K562 (cell line): ENCODE results near the gene APCDD1. TPM values are rescaled to one million over a fixed set of nuclear protein-coding genes. Genes with fewer than 3 reads are reported as not detected.

Source experiments
- ATAC-seq: fragments of 200-7000 bp; cut with Tn5 transposase; 3 replicates; pipeline ENCODE4 v1.9.1; 2020; ENCODE audit warnings: moderate library complexity
- BruUV-seq: library from RNA; stranded (reverse); fragments of 400-500 nt; replicated peaks from 2 replicates; lab custom pipeline; 2021; lab: Mats Ljungman, UMichigan
- CTCF ChIA-PET: fragments of 300-600 bp; formaldehyde crosslinking; extraction: SDS; loops from one replicate; lab custom pipeline; 2021; ENCODE audit warnings: low intra/inter-chr PET ratio; lab: Yijun Ruan, JAX
- POLR2A ChIA-PET: fragments of 300-600, 350-650 bp; sonication (Branson Sonifier 250); formaldehyde crosslinking; extraction: SDS; loops from one replicate; lab custom pipeline; 2021; ENCODE audit warnings: antibody characterized with exemption, inconsistent platforms; lab: Yijun Ruan, JAX
- DNase-seq, 4 experiments: peaks; one replicate each; pipeline versions ENCODE4 v3.0.0 to v3.0.0-alpha.2; 2011 to 2018; ENCODE audit warnings: low spot score in 3 of 4, mixed read lengths in 3 of 4; ENCODE audit errors: extremely low read depth in 1 of 4
- FAIRE-seq: peaks from 2 replicates; lab custom pipeline; 2011; peaks lifted over from hg19 to GRCh38; lab: Jason Lieb, UNC
- H2AFZ ChIP-seq: 2 replicates; pipeline ENCODE4 v1.6.0; 2011; ENCODE audit warnings: low read depth, low read length, control low read depth, inconsistent platforms
- H3K27ac ChIP-seq: fragments of 200-600 bp; 3 replicates; pipeline ENCODE4 v1.8.0; 2011; ENCODE audit warnings: low read depth, mild to moderate bottlenecking, control low read depth, inconsistent platforms, low read length, moderate library complexity, mixed read lengths; ENCODE audit errors: extremely low read depth
- H3K27me3 ChIP-seq, 2 experiments: fragments of 300-600 bp in 1 of 2; 2 replicates in 1 of 2; 3 replicates in 1 of 2; pipeline versions ENCODE4 v1.6.0 to v1.8.0; 2011; ENCODE audit warnings: inconsistent platforms in 2 of 2, low read length in 2 of 2, mild to moderate bottlenecking in 1 of 2, mixed read lengths in 1 of 2, moderate library complexity in 1 of 2; ENCODE audit not compliant: control insufficient read depth in 2 of 2, insufficient read depth in 2 of 2
- H3K36me3 ChIP-seq: fragments of 300-600 bp; 3 replicates; pipeline ENCODE4 v1.8.0; 2011; ENCODE audit warnings: mild to moderate bottlenecking, low read length, inconsistent platforms; ENCODE audit not compliant: control insufficient read depth, insufficient read depth
- H3K4me1 ChIP-seq, 2 experiments: fragments of 200-600 bp in 1 of 2; replicated peaks in 1 of 2; 2 replicates in 1 of 2; 3 replicates in 1 of 2; pipeline versions ENCODE4 v1.5.1 to v1.8.0; 2011; ENCODE audit warnings: inconsistent platforms in 2 of 2, low read length in 2 of 2, mild to moderate bottlenecking in 1 of 2, mixed read lengths in 1 of 2, moderate library complexity in 1 of 2; ENCODE audit not compliant: control insufficient read depth in 2 of 2, insufficient read depth in 2 of 2
- H3K4me2 ChIP-seq: 2 replicates; pipeline ENCODE4 v1.6.1; 2011; ENCODE audit warnings: low read length, control low read depth, inconsistent platforms, mixed read lengths; ENCODE audit not compliant: insufficient read depth
- H3K4me3 ChIP-seq: fragments of 200-600 bp; sonication (generic), shearing (Covaris generic); 2 replicates; pipeline ENCODE4 v1.5.1; 2016; ENCODE audit warnings: control low read depth, inconsistent platforms
- H3K79me2 ChIP-seq: fragments of 200-600 bp; 3 replicates; pipeline ENCODE4 v1.8.0; 2011; ENCODE audit warnings: low read length, inconsistent platforms; ENCODE audit not compliant: control insufficient read depth, insufficient read depth
- H3K9ac ChIP-seq, 2 experiments: 2 replicates each; pipeline versions ENCODE4 v1.6.0 to v1.6.1; 2011; ENCODE audit warnings: low read depth in 2 of 2, low read length in 2 of 2, control low read depth in 1 of 2, inconsistent platforms in 1 of 2, mild to moderate bottlenecking in 1 of 2, mixed read lengths in 1 of 2; ENCODE audit not compliant: insufficient read depth in 1 of 2
- H3K9me1 ChIP-seq: one replicate; pipeline ENCODE4 v1.6.0; 2011; ENCODE audit warnings: inconsistent platforms, mild to moderate bottlenecking, low read length, moderate library complexity; ENCODE audit not compliant: control insufficient read depth, insufficient read depth
- H3K9me3 ChIP-seq: replicated peaks from 2 replicates; pipeline ENCODE4 v1.5.1; 2011; ENCODE audit warnings: low read depth, low read length, inconsistent platforms; ENCODE audit not compliant: control insufficient read depth, insufficient read depth
- H4K20me1 ChIP-seq: replicated peaks from 2 replicates; pipeline ENCODE4 v1.6.1; 2011; ENCODE audit warnings: low read length, inconsistent platforms, mixed read lengths; ENCODE audit not compliant: control insufficient read depth, insufficient read depth
- BCOR ChIP-seq: fragments of 450-650 bp; IDR thresholded peaks from 2 replicates; pipeline ENCODE4 v1.6.1; 2016
- EHMT2 ChIP-seq: fragments of 450-650 bp; IDR thresholded peaks from 2 replicates; pipeline ENCODE4 v1.6.1; 2018; ENCODE audit warnings: antibody characterized with exemption
- HNRNPK ChIP-seq: fragments of 200-400 bp; formaldehyde crosslinking; IDR thresholded peaks from one replicate; pipeline ENCODE4 v1.6.1; 2018; ENCODE audit warnings: mild to moderate bottlenecking, low read depth, low read length; ENCODE audit not compliant: poor library complexity, severe bottlenecking
- MBD2 ChIP-seq: sonication (generic); IDR thresholded peaks from 2 replicates; pipeline ENCODE4 v1.6.1; 2016; ENCODE audit warnings: low read depth, borderline replicate concordance
- MYC ChIP-seq, 2 experiments: fragments of 250-450 bp in 1 of 2; sonication (Bioruptor Pico) in 1 of 2; IDR thresholded peaks; 2 replicates each; pipeline versions ENCODE4 v1.5.1 to v1.6.1; 2012 to 2021; ENCODE audit warnings: low read depth in 2 of 2, borderline replicate concordance in 1 of 2, improper control_type of control experiment in 1 of 2, low read length in 1 of 2, mild to moderate bottlenecking in 1 of 2, moderate library complexity in 1 of 2
- SUPT5H ChIP-seq: fragments of 450-650 bp; IDR thresholded peaks from 2 replicates; pipeline ENCODE4 v1.6.1; 2016
- WHSC1 ChIP-seq: IDR thresholded peaks from one replicate; pipeline ENCODE4 v1.6.1; 2012; ENCODE audit warnings: low read length, control low read depth, inconsistent platforms
- ZNF584 ChIP-seq: fragments of 200-800 bp; sonication (Bioruptor generic); IDR thresholded peaks from 2 replicates; pipeline ENCODE4 v1.6.1; 2016; ENCODE audit warnings: low read depth, mild to moderate bottlenecking, missing genetic modification characterization, missing compliant biosample characterization
- WGBS: fragments of 100-300 bp; shearing (Covaris generic); methylation state at CpG from one replicate; pipeline ENCODE4 v1.1.6; 2016; ENCODE audit warnings: low coverage, mixed read lengths; ENCODE audit not compliant: insufficient coverage; ENCODE audit errors: missing lambda C conversion rate; 5-methylcytosine and 5-hydroxymethylcytosine counted together
- in situ Hi-C: fragments of 300-500 bp; cut with MboI; formaldehyde crosslinking; loops from 4 replicates; pipeline ENCODE4 v1.15.0; 2018; ENCODE audit warnings: inconsistent platforms, mixed read lengths
- intact Hi-C: fragments of 100-400 bp; cut with micrococcal nuclease; formaldehyde crosslinking; loops from 2 replicates; pipeline ENCODE4 v1.14.2; 2022
- polyA plus RNA-seq, 8 experiments: library from polyadenylated mRNA; depleted of rRNA in 4 of 8; stranded (reverse) in 5 of 8; unstranded in 3 of 8; fragments of >200 nt; fragmentation: Nextera tagmentation in 2 of 8; fragmentation: Illumina TruSeq in 1 of 8; extraction: Ambion mirVana in 2 of 8; extraction: Trizol in 1 of 8; gene quantifications; 2 replicates each; pipeline versions ENCODE4 v1.2.1 to v1.2.3, GENCODE V29; 2011 to 2014; ENCODE audit warnings: inconsistent platforms in 1 of 8, missing spikeins in 1 of 8
- total RNA-seq, 7 experiments: library from RNA; depleted of rRNA in 6 of 7; stranded (reverse); fragments of >200 nt in 6 of 7; fragmentation: Illumina TruSeq in 2 of 7; extraction: Trizol in 2 of 7; gene quantifications; 2 replicates each; pipeline versions ENCODE4 v1.2.1 to v1.2.3, GENCODE V29; 2011 to 2021; ENCODE audit warnings: low replicate concordance in 1 of 7
- TF ChIP-seq, protein P1 (sequence below): fragments of 450-650 bp; formaldehyde crosslinking; conservative IDR thresholded peaks from 2 replicates; pipeline ENCODE4 v1.4.0; 2022; ENCODE audit warnings: mild to moderate bottlenecking, missing genetic modification characterization
- TF ChIP-seq, protein P2 (sequence below): sonication (generic); formaldehyde crosslinking; IDR thresholded peaks from 2 replicates; pipeline ENCODE4 v1.5.0; 2020; ENCODE audit warnings: missing genetic modification reagents
- TF ChIP-seq, protein P3 (sequence below): fragments of 450-650 bp; formaldehyde crosslinking; IDR thresholded peaks from 2 replicates; pipeline ENCODE4 v1.4.0; 2022; ENCODE audit warnings: missing genetic modification characterization
- TF ChIP-seq, protein P4 (sequence below), 2 experiments: IDR thresholded peaks; 2 replicates each; pipeline ENCODE4 v1.6.1; 2011; ENCODE audit warnings: borderline replicate concordance in 1 of 2, control low read depth in 1 of 2, low read depth in 1 of 2, low read length in 1 of 2, mild to moderate bottlenecking in 1 of 2, mixed read lengths in 1 of 2, moderate library complexity in 1 of 2; ENCODE audit not compliant: insufficient read depth in 1 of 2, insufficient read length in 1 of 2, poor library complexity in 1 of 2, severe bottlenecking in 1 of 2; ENCODE audit errors: extremely low read depth in 1 of 2

APCDD1 gene
- total and polyA plus RNA-seq, 9 of the 15 experiments (the other 6 are each of a cell fraction or from before 2014, with no cell fraction given): 0.07 TPM; not detected in 8

DNA sequence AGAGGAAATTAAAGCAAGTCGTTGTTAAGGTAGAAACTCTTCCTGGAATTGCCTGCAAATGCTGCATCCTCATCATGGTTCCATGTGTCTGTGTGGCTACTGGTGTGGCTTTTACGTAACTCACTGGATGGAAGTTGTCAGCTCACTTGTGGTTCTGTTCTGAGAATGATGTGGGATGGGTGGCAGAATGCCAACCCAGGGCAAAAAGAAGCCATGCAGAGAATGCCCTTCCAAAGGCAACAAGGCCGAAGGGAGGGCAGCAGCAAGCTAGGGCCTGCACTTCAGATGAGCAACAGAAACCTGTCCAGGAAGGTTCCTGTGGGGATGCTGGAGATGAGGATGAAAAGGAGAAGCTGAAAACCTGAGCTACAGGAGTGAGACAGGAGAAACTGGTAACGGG, 61.0 kb downstream of the APCDD1 start:
- peaks cover 15 to 41% of the 10 kb centered on the region in 2 experiments; a peak in 4 of 5 replicates for H3K27me3 ChIP-seq
- 0% methylated on average over 4 of the region's 4 CpGs for WGBS
- no peak for TF ChIP-seq WHSC1
- no peak for TF ChIP-seq MBD2
- TF ChIP-seq ZNF584 (CRISPR knock-in tag): no peak
- TF ChIP-seq, protein P1, sequence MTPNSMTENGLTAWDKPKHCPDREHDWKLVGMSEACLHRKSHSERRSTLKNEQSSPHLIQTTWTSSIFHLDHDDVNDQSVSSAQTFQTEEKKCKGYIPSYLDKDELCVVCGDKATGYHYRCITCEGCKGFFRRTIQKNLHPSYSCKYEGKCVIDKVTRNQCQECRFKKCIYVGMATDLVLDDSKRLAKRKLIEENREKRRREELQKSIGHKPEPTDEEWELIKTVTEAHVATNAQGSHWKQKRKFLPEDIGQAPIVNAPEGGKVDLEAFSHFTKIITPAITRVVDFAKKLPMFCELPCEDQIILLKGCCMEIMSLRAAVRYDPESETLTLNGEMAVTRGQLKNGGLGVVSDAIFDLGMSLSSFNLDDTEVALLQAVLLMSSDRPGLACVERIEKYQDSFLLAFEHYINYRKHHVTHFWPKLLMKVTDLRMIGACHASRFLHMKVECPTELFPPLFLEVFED: no peak
- no peak for TF ChIP-seq HNRNPK
- TF ChIP-seq MYC (IDR thresholded peaks at IDR 0.05; ENCODE audit: low read depth, low read length): no peak
- no peak for TF ChIP-seq MYC (CRISPR knock-in tag; IDR thresholded peaks at IDR 0.05; ENCODE audit: borderline replicate concordance, low read depth)
- TF ChIP-seq, protein P2, sequence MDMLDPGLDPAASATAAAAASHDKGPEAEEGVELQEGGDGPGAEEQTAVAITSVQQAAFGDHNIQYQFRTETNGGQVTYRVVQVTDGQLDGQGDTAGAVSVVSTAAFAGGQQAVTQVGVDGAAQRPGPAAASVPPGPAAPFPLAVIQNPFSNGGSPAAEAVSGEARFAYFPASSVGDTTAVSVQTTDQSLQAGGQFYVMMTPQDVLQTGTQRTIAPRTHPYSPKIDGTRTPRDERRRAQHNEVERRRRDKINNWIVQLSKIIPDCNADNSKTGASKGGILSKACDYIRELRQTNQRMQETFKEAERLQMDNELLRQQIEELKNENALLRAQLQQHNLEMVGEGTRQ (CRISPR knock-in tag): no peak
- TF ChIP-seq, protein P3, sequence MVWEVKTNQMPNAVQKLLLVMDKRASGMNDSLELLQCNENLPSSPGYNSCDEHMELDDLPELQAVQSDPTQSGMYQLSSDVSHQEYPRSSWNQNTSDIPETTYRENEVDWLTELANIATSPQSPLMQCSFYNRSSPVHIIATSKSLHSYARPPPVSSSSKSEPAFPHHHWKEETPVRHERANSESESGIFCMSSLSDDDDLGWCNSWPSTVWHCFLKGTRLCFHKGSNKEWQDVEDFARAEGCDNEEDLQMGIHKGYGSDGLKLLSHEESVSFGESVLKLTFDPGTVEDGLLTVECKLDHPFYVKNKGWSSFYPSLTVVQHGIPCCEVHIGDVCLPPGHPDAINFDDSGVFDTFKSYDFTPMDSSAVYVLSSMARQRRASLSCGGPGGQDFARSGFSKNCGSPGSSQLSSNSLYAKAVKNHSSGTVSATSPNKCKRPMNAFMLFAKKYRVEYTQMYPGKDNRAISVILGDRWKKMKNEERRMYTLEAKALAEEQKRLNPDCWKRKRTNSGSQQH (CRISPR knock-in tag): no peak
- TF ChIP-seq EHMT2: no peak
- TF ChIP-seq BCOR: no peak
- TF ChIP-seq SUPT5H: no peak
- TF ChIP-seq, protein P4, sequence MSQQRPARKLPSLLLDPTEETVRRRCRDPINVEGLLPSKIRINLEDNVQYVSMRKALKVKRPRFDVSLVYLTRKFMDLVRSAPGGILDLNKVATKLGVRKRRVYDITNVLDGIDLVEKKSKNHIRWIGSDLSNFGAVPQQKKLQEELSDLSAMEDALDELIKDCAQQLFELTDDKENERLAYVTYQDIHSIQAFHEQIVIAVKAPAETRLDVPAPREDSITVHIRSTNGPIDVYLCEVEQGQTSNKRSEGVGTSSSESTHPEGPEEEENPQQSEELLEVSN (IDR thresholded peaks at IDR 0.05; ENCODE audit: borderline replicate concordance in 1 of 2, extremely low read depth in 1 of 2, insufficient read depth in 1 of 2, insufficient read length in 1 of 2, low read depth in 1 of 2, low read length in 1 of 2, poor library complexity in 1 of 2, severe bottlenecking in 1 of 2): no peak
- TF ChIP-seq, all 486 proteins: peak for 0
- Histone ChIP-seq H3K4me1 (no peaks in the 10 kb centered on the region; a peak in 1 of 5 replicates), H4K20me1 (no peaks in the 10 kb centered on the region), H3K9me1 (no peaks in the 10 kb centered on the region), H3K79me2 (no peaks in the 10 kb centered on the region), H3K9ac (no peak overlapping the region), H3K4me3 (no peak overlapping the region), H3K27ac (no peak overlapping the region), H3K9me3 (no peaks in the 10 kb centered on the region), H3K36me3 (no peaks in the 10 kb centered on the region), H2AFZ (no peak overlapping the region), H3K4me2 (no peak overlapping the region)
- DNase-seq: no peak
- no peak for ATAC-seq
- intact Hi-C loops: no loop called here
- in situ Hi-C loops: no loop called here
- ChIA-PET POLR2A (interaction anchor here (0.5 to 2.8 kb wide), 3 partner anchors 10 to 388 kb away, joined by 3 to 12 read pairs (median 4); partner anchors contain the start of gene NAPG), CTCF (no interaction called here)
- no peak for FAIRE-seq
- BruUV-seq: no TSS peak
